Measurements from ENCODE around the gene JAKMIP1.
"Not testable (repeated sequence)": the region's sequence is repeated elsewhere in the genome, so short reads cannot be mapped to it uniquely, and the experiment has no call there.

Gene JAKMIP1

GRCh38 chr4:6028168-6028567 lies 172.2 kb downstream of the JAKMIP1 start:
- no peak for DNase-seq

- DNase-seq, result no peak
Measured at GRCh38 chr4:6027392-6027791, 173.0 kb downstream of the JAKMIP1 start.

- DNase-seq, result no peak
Measured at GRCh38 chr4:6024313-6024960, 175.9 kb downstream of the JAKMIP1 start.

DNA sequence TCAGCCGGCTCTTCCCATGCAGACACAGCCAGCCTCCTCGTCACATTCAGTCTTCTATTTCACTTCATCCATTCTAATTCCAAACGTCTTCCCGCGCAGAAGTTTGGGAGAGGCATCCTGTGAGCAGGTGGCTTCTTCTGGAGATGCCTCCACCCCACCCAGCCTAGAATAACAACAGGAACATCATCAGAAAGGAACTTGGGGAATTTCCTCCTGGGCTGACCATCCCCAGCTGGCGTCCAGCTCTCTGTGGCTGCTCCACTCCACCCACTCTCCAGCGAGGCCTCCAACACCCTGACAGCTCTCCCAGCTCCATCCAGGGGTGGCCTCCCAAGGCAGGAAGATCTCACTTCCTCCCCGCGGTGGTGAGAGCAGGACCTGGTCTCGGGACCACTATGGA lies 176.6 kb downstream of the JAKMIP1 start:
- DNase-seq, result no peak

DNA sequence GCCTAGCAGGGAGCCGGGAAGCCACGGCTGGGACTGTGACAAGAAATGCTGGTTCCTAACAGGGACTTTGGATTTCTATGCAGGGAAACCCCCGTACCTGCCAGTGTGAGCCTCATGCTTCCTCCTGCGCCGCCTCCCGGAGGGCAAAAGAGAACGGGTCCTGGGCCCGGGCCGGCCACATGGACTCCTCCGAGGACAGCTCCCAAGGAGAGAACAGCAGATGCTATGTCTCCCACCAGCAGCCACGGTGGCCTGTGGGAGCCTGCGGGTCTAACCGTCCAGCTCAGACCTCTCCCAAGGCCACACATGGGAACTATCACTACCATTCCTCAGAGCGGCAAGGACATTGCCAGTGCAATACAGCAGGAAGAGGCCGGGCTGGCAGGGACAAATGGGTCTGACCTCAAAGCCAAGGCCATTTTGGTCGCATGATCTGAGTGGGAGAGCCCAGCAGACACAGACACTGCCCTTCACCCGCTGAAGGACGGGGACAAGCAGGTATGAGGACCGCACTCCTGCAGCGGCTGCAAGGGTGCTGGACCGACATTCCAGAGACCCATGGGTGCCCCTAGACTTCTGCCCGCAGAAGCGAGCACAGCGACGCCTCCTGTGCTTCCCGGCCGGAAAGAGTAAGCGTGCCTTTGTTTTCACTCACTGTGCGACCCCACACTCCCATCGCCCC lies 177.6 kb downstream of the JAKMIP1 start:
- no peak for DNase-seq

GRCh38 chr4:6021831-6022606 lies 178.3 kb downstream of the JAKMIP1 start:
- no peak for DNase-seq

DNA sequence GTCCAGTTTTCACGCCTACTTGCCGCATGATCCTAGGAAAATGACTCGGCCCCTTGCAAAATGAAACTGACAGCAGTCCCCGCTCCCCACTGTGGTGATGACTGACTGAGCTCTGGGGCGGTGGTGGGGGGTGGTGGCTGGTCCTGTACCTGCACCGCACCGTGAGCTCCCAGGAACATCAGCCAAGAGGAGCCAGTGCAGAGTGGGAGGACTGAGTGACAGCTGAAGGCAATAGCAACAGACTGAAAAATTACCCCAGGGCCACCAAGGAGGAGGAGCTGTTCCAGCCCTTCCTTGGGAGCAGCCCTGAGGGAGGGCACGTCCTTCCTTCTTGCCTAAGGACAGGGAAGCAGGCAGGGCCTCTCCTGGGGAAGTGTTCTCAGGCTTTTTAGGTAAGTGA lies 179.7 kb downstream of the JAKMIP1 start:
- no peak for DNase-seq

GRCh38 chr4:6019316-6020263 lies 180.8 kb downstream of the JAKMIP1 start:
- no peak for DNase-seq

GRCh38 chr4:6018331-6018730 lies 182.0 kb downstream of the JAKMIP1 start, which contains the start of gene C4orf50:
C4orf50 (minus strand) TSS chr4:6018431.
- DNase-seq, result no peak

DNA sequence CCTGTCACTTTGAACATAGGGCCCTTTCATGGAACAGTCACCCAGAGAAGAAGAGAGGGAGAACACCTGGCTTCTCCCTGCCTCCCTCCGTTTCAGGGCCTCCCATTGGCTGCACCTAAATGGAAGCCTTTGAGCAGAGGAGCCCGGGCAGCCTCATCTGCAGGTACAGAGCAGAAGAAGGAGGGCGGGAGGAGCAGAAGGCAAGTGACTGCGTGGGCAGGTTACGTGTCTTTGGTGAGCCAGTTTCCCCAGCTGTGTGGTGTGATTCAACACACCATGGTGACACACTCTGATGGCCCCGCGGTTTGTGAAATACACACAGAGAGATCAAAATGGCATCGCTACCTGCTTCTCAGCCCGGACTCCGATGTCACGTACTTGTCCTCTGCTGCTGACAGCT lies 182.5 kb downstream of the JAKMIP1 start:
- DNase-seq, result no peak

- DNase-seq, result no peak
Measured at GRCh38 chr4:6017030-6017429, 183.3 kb downstream of the JAKMIP1 start.

- DNase-seq, result no peak
Measured at GRCh38 chr4:6013564-6013963, 186.8 kb downstream of the JAKMIP1 start.

- no peak for DNase-seq
Measured at GRCh38 chr4:6012200-6012599, 188.1 kb downstream of the JAKMIP1 start.

GRCh38 chr4:6011686-6012085 lies 188.7 kb downstream of the JAKMIP1 start:
- no peak for DNase-seq

DNA sequence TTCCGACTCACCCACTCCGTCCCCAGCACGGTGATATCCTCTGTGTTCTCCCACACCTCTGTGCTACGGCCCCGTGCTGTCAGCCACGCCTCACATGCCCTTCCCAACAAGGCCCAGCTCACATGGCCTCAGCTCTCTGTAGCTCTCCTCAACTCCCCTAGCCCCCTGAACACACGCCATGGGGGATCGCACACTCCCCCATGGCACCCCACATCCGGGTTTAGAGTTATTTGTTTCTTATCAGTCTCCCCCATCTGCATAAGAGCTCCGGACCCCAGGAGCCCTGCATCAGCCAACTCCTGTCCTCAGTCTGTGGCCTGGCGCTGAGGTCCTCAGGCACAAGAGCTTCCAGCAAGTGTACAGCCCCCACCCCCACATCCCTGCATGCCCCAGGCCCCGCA lies 189.1 kb downstream of the JAKMIP1 start:
- no peak for DNase-seq

- no peak for DNase-seq
Measured at GRCh38 chr4:6010789-6011188, 189.6 kb downstream of the JAKMIP1 start.

DNA sequence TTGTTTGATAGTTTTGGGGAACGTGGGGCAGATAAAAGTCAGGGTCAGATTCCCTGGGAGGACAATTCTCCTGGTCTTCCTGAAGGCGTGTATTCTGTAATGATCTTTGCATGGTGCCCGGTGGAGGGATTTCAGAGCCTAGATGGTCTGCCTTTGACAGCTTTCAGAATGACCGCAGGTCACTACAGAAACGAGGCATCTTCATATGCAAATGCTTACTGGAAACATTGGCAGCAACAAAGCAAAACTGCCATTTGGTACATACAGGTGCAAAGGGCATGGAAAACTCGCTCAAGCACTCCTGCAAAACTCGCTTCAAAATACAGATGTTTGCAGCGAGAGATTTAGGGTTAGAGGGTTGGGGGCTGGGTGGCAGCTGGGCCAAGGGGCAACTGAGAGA lies 190.9 kb downstream of the JAKMIP1 start:
- no peak for DNase-seq

DNA sequence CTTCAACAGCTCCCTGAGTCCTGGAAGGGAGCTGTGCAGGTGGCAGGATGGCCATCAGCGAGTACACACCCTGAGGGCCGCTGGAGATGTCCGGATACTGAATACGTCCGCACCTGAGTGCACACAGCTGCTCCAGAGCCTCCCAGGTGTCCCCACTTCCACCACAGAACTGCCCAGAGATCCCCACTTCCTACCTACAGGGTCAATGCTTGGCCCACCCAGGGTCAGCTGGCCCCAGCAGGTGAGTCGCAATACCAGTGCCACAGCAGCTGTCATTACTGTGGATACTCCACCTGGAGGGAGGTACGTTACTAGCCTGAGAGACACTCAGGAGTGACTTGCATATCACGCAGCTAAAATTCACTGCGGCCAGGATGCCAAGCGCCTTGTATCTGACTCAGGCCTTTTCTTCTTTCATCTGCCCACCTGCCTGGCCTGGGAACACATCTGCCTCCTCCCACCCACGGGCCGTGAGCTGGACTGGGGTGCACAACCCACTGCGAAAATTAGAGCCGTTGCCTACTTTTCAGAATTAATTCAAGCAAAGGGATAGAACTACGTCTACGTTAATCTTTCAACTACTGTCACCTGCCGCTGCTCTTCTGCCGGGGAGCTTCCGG lies 191.5 kb downstream of the JAKMIP1 start:
- DNase-seq, result no peak

DNA sequence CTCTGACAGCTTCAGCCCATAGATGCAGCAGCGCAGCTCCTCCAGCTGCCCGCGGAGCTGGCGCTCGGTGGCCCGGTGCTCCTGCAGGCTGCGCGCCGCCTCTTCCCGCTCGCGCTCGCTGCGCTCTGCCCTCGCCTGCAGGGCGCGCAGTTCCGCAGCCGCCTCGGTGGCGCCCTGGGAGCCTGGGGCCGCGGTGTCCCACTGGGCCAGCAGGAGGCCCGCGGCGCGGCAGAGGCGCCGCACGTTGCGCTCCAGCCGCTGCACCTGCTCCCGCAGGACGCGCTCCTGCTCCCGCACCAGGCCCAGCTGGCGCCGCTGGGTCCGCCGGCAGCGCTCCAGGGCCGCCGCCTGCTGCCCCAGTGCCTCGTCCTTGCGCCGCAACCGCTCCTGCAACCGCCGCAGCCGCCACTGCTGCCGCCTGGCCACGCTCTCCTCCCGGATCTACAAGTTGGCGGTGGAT lies 192.2 kb downstream of the JAKMIP1 start:
- DNase-seq, result no peak

DNA sequence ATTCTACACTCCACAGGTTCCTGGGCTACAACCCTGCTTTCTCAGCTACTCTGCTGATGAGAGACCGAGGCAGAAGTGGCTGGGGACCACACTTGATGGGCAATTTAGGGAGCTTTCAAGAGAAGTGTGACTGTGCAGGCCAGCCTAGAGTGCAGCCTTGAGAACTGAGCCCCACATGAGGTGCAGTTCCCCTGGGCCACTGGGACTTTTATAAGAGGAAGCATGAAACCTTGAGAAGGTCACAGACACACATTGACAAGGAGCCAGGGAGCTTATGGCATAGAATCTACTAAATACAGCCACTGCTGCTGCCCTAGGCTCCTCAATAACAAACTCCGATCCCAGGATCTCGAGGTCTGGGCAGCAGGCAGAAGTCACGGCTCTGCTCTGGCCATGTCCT lies 195.2 kb downstream of the JAKMIP1 start:
- DNase-seq, result no peak

DNA sequence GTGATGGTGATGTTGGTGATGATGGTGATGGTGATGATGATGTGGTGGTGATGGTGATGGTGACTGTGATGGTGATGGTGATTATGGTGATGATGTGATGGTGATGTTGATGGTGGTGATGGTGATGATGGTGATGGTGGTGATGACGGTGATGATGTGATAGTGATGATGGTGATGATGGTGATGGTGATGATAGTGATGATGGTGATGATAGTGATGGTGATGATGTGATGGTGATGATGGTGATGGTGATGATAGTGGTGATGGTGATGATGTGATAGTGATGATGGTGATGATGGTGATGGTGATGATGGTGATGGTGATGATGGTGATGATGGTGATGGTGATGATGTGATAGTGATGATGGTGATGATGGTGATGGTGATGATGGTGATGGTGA lies 196.9 kb downstream of the JAKMIP1 start:
- DNase-seq, result not testable (repeated sequence)

DNA sequence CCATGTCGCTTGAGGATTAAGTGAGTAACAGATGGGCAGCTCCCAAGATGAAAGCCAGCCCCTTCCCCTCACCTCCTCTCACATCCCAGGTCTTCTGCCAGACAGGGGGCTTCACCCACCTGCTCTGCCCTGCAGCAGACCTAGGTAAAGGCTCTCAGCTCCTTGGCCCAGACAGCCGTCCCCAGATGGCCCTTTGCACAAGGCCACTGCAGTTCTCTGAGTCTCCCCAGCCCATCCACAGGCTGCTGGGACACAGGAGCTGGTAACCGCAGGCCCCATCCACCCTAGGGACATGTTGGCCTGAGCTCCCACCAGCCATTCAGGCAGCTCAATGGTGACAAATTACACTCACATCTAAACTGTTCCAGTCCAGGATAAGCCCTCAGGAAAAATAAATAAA lies 197.4 kb downstream of the JAKMIP1 start:
- no peak for DNase-seq
